GM18861 (cell line): ENCODE data around the gene P3H2.
"Not testable (repeated sequence)": the region's sequence is repeated elsewhere in the genome, so short reads cannot be mapped to it uniquely, and the experiment has no call there.

Source experiments
- ATAC-seq: cut with Tn5 transposase; IDR thresholded peaks from one replicate; pipeline ENCODE4 v1.9.1; 2021; ENCODE audit not compliant: unreplicated experiment

P3H2 gene

GRCh38 chr3:190088890-190089289 lies 31.8 kb downstream of the P3H2 start:
- no peak for ATAC-seq

GRCh38 chr3:190086191-190086590 lies 34.5 kb downstream of the P3H2 start:
- ATAC-seq, result peak; percentile 59

GRCh38 chr3:190084983-190085382 lies 35.7 kb downstream of the P3H2 start:
- ATAC-seq, result no peak

- no peak for ATAC-seq
These were observed 37.1 kb downstream of the P3H2 start for GRCh38 chr3:190083635-190084034.

- ATAC-seq, result no peak
These were observed 39.3 kb downstream of the P3H2 start for GRCh38 chr3:190081389-190081788.

GRCh38 chr3:190079173-190079572 lies 41.5 kb downstream of the P3H2 start:
- not testable (repeated sequence) for ATAC-seq

- ATAC-seq, result no peak
These were observed 43.2 kb downstream of the P3H2 start for GRCh38 chr3:190077395-190078045.

GRCh38 chr3:190076601-190077394 lies 43.9 kb downstream of the P3H2 start:
- no peak for ATAC-seq

GRCh38 chr3:190076136-190076535 lies 44.6 kb downstream of the P3H2 start:
- no peak for ATAC-seq

GRCh38 chr3:190074817-190075216 lies 45.9 kb downstream of the P3H2 start:
- no peak for ATAC-seq

GRCh38 chr3:190073264-190074008 lies 47.3 kb downstream of the P3H2 start:
- ATAC-seq, result peak; percentile 92

GRCh38 chr3:190072856-190073255 lies 47.8 kb downstream of the P3H2 start:
- ATAC-seq, result no peak

- ATAC-seq, result not testable (repeated sequence)
These were observed 48.8 kb downstream of the P3H2 start for GRCh38 chr3:190071921-190072320.

GRCh38 chr3:190070622-190071347 lies 49.9 kb downstream of the P3H2 start:
- ATAC-seq, result no peak

GRCh38 chr3:190065204-190065603 lies 55.5 kb downstream of the P3H2 start:
- ATAC-seq, result no peak

- ATAC-seq, result no peak
These were observed 56.0 kb downstream of the P3H2 start for GRCh38 chr3:190064659-190065058.

GRCh38 chr3:190064112-190064511 lies 56.6 kb downstream of the P3H2 start:
- no peak for ATAC-seq

- no peak for ATAC-seq
These were observed 57.2 kb downstream of the P3H2 start for GRCh38 chr3:190063490-190063889.

- ATAC-seq, result no peak
These were observed 60.4 kb downstream of the P3H2 start for GRCh38 chr3:190060192-190060775.

GRCh38 chr3:190059242-190059590 lies 61.5 kb downstream of the P3H2 start:
- no peak for ATAC-seq
